Measurements from ENCODE around the gene CD58.

CD58 gene

DNA sequence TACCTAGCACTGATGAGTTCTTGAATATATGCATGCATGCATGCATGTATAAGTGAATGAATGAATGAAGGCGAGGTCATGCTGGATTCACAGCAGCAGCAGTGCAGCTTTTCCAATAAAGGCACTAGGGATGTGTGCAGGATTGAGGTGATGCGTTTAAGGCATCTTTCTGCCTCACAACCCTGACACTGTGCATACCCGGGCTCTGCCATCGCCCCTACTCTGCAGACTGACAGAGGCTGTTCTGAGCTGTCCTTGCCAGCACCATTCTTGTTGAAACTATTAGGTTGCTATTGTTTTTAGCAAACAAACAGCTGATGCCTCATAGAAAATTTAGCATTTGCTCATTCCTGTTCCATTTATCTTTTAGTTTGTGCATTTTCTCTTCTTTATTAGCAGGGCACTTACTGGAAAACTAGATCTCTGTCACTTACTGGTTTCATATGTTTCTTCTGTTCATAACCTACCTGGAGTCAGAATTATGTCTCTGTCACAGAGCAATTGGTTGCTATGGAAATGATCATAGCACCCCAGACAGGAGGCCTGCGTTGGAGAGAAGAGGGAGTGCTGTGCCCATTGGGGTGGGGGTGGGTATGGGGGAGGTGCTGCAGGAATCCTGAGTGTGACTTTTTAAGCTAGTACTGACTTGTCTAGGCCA is 79.0 kb downstream of the CD58 start:
- no peak for DNase-seq

GRCh38 chr1:116490588-116490987 is 80.2 kb downstream of the CD58 start:
- no peak for DNase-seq

DNA sequence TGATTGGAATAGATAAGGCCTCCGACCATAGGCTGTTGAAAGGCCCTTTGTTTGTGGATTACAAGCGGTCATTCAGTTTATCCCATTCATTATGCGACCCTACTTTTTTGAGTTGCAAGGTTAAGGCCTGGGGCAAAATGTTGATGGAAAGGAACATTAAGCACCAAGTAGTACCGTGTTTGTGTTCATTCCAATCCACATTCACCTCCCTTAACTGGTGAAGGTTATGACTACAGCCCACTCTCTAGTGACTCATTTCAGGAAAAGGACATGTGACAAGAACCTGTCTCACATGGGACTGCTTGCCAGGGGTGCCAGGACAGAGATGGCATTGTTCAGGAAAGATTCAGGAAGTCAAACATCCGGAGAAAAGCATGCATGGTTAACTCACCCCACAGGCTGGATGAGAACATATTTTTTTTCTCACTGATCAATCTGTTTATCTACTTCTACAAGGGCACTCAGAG is 81.6 kb downstream of the CD58 start:
- DNase-seq, result no peak

- no peak for DNase-seq
Measured at GRCh38 chr1:116488071-116488470, 82.8 kb downstream of the CD58 start.

GRCh38 chr1:116487583-116487982 is 83.2 kb downstream of the CD58 start:
- no peak for DNase-seq

- no peak for DNase-seq
Measured at GRCh38 chr1:116487031-116487430, 83.8 kb downstream of the CD58 start.

DNA sequence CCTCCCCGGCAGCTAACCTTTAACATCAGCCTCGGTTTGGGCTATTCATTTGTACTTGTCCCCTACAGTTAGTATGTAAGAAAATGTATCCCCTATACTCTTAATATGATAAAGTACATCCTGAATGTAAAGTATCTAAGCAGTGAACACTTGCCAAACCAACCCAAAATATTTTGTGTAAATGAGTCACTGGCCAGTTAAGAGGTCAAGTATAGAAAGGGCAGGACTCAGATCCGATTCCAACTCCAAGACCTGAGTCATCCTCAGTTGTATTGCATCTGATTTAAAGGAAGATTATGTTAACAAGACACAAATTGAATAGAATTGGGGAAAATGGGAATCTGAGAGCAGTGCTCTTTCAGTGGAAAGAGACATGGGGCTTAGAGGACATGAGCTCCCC is 84.4 kb downstream of the CD58 start:
- DNase-seq, result no peak

- DNase-seq, result no peak
Measured at GRCh38 chr1:116485976-116486375, 84.8 kb downstream of the CD58 start.

DNA sequence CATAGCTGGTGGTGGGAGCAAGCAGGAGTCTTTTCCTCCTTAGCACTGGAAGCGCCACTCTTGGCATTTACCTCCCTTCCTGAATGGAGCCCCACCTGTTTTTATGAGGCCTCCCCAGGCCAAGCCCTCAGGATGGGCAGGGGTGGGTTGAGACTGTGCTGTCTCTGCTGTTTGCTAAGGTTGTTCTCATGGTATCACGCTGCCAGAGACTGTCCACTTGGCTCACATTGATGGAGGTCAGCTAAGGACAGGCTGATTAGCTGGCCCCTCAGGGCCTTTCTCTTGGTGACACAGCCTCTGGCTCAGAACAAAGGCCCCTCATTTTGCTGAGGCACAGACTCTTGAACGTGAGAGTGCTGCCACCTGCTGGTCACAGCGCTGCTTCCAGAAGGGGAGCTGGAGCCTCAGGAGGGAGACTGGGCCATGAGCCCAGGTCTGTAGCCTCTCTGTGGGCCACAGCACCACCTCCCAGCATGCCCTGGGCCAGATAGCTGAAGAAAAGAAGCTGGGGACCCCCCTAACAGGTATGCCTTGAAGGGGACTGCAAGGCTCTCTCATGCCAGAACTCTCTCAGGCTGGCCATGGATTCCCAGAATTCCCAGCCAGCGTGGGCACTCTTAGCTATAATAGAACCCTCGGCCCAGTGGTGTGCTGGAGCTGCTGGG is 85.6 kb downstream of the CD58 start:
- peak; percentile 82 for DNase-seq

DNA sequence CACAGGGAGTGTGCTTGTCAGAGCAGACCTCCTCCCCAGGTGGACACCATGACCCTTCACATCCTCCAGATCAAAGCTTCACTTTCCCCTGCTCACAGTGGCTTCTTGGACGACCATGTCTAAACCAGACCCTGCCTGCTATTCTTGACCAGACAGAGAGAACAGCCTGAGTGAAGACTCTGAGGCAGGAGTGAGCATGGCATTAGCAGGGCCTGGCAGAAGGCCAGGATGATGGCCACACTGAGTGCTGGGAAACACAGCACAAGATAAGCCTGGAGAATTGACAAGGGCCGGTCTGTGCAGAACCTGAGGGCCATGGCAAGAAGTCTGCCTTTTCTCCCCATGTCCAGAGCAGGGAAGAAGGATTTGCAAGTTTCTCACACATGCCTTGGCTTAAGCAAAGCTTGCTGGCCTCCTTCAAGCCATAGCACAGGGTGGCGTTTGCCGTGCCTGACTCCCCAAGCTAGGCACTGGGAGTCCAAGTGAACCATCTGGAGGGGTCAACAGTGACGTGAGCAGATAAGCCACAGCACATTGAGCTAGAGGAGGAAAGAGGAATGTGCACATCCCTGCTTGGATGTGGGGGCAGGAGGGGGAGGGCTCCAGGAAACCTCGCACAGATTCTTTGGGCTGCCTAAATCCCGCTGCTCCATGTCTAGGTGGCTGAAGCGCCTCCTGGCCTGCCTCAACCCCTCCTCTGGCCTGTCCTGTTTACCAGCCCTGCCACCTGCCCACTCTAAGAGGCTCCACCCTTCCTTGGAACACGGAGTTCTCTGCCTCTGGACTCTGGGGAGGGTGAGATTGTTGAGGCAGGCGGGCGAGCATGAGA is 87.1 kb downstream of the CD58 start:
- no peak for DNase-seq

GRCh38 chr1:116482490-116482889 is 88.3 kb downstream of the CD58 start:
- no peak for DNase-seq

GRCh38 chr1:116481934-116482333 is 88.9 kb downstream of the CD58 start:
- no peak for DNase-seq

DNA sequence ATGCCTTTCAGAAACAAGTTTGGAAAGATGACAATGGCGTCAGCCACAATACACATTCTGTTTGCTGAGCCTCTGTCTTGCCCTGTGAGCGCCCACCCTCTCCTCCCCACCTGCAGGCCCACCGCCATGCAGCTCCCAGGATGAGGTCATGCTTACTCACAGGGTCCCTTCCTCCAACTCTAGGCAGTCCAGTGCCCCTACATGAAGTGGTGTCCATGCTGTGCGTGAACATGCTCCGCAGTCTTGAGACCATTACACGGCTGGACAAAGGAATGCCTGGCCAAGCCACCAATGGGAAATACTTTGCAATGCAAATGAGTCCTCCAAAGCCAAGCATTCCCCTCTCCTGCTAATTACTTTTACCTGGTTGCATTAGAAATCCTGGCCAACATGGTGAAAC is 92.2 kb downstream of the CD58 start:
- no peak for DNase-seq

DNA sequence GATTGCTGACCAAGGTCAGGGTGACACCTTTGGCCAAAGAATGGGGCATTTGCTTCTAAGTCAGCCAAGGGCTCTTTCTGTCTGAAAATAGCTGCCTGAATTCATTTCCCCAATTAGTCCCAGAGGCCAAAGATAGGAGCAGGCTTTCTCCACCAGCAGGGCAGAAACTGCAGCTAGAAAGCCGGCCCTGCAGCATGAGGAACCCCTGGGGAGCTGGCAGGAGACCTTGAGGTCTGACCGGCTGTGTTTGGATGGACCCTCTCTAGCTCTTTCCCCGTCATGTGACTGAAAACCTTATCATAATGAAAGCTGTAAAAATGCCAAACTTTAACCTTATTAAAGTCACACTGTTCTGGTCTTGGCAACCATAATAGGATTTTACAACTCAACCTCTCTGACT is 93.4 kb downstream of the CD58 start:
- DNase-seq, result no peak

GRCh38 chr1:116476321-116476720 is 94.5 kb downstream of the CD58 start:
- DNase-seq, result no peak

GRCh38 chr1:116475850-116476218 is 95.0 kb downstream of the CD58 start:
- no peak for DNase-seq

DNA sequence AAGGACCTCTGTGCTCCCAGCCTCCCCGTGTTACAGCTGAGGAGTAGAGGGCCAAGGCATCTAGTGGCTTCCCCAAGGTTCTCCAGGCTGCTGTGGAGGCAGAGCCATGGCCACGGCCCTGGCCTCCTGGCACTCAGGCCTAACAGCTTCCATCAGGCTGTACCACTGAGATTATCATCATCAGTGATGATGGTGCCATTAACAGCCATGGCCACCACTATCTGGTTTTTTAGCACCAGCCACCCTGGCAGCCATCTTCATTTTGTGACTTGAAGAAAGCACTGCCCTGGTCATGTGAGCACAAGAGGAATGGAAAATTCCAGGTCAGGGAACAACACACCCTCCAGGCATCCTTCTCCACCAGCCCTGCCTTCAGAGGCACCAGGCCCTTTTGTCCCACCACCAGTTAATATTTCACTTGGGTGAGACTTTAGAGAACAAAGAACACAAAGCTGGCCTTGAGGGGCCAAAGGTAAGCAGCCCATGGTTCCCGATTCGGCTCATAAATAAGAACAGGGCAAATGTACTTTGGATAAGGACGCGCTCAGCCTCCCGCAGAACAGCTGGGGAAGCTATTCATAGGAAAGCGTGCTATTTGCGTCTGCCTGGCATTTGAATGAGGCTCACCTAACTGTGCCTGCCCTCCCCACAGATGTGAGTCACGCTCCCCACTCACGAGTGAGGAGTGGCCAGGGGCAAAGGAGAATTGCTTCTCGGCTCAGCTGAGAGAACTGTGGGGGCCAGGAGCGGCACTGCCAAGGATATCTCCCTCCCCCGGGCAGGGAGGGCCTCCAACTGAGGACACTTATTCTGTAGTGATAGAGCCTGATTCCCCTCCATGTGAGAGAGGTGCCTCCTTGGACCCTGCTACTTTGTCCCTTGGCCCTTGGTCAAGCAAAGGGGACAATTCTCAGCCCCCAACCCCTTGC is 95.6 kb downstream of the CD58 start:
- DNase-seq, result no peak

DNA sequence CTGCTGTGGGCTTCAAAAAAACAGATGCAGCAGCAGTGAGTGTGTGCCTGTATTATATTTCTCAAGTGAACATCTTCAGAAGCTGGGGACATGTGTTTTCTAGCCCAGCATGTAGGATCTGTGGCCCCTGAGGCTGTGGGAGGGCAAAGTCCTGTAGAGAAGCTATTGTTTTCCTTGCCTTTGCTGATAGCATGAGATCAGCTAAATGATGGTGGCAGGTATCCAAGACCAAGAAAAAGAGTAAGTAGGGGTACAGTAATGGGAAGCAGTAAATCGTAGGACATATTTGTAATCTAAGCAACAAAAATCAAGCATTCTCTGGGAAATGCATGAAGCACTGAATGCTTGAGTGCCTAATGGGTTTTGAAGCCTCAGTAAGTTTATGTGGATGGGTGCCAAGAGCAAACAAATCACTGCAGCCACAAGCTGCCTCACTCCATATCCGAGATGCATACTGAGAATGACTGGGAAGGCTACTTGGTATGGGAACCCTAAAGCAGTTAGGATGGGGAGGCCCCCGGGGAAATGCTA is 98.3 kb downstream of the CD58 start:
- DNase-seq, result no peak

DNA sequence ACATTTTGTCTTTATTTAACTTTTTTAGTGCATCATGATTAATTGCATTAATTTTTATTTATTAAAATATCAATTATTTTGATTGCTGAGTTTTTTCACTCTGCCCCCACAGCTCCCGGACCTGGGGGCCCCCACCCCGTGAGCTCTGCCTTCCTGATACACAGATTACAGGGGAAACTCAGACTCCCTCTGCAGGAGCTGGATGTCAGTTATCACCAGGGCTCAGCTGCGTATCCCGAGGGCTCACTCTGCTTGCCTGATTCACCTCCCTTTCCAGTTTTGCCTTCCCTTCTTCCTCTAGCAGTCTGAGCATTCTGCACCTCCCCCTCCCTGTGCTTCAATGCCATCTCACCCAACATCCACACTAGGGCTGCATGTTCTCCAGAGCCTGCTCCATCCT is 99.6 kb downstream of the CD58 start:
- DNase-seq, result no peak

- no peak for DNase-seq
Measured at GRCh38 chr1:116470671-116471070, 100.2 kb downstream of the CD58 start.

GRCh38 chr1:116466810-116467557 is 103.8 kb downstream of the CD58 start:
- DNase-seq, result no peak
